Lower lobe of right lung (tissue), 2 donors: ENCODE measurements around the gene TEP1. TPM values are rescaled to one million over a fixed set of nuclear protein-coding genes. Genes with fewer than 3 reads are reported as not detected.
A peak's percentile ranks its signal among the peaks of the same experiment; 100 is the strongest.

Source experiments
- ATAC-seq, 2 donors: fragments of 200-7000 bp; cut with Tn5 transposase; one replicate each; pipeline ENCODE4 v1.9.1; 2020 to 2022; ENCODE audit warnings: mild to moderate bottlenecking in 2 of 2, moderate library complexity in 2 of 2
- DNase-seq: peaks from one replicate; pipeline ENCODE4 v3.0.0-alpha.2; 2020
- H3K27ac ChIP-seq: fragments of 200-600 bp; one replicate; pipeline ENCODE4 v1.8.0; 2022
- H3K27me3 ChIP-seq: fragments of 200-600 bp; one replicate; pipeline ENCODE4 v1.8.0; 2022; ENCODE audit warnings: low read depth
- H3K36me3 ChIP-seq: fragments of 200-600 bp; one replicate; pipeline ENCODE4 v1.8.0; 2022; ENCODE audit warnings: mild to moderate bottlenecking
- H3K4me1 ChIP-seq: fragments of 200-600 bp; one replicate; pipeline ENCODE4 v1.8.0; 2022
- H3K4me3 ChIP-seq: fragments of 200-600 bp; one replicate; pipeline ENCODE4 v1.8.0; 2022; ENCODE audit warnings: mild to moderate bottlenecking
- H3K9me3 ChIP-seq: fragments of 200-600 bp; one replicate; pipeline ENCODE4 v1.8.0; 2022
- intact Hi-C: fragments of 100-400 bp; cut with DNase I; formaldehyde crosslinking; loops from one replicate; pipeline ENCODE4 v1.11.0; 2022
- total RNA-seq: library from RNA; stranded (reverse); fragmentation: NEBNext Ultra II Directional; extraction: Animal tissue kit (Norgen Biotek cat#: 25700); gene quantifications from one replicate; pipeline ENCODE4 v1.2.1, GENCODE V29; 2021
- TF ChIP-seq, protein P1 (sequence below): fragments of 200-600 bp; IDR thresholded peaks from one replicate; pipeline ENCODE4 v1.8.0; 2022; ENCODE audit warnings: antibody characterized with exemption, mild to moderate bottlenecking
- donor health status: DM: no; HTN: yes; CAD: no; lungs with severe emphysema.

TEP1 gene
- total RNA-seq, 1 donor from 2014 or later: 53.6 TPM

DNA sequence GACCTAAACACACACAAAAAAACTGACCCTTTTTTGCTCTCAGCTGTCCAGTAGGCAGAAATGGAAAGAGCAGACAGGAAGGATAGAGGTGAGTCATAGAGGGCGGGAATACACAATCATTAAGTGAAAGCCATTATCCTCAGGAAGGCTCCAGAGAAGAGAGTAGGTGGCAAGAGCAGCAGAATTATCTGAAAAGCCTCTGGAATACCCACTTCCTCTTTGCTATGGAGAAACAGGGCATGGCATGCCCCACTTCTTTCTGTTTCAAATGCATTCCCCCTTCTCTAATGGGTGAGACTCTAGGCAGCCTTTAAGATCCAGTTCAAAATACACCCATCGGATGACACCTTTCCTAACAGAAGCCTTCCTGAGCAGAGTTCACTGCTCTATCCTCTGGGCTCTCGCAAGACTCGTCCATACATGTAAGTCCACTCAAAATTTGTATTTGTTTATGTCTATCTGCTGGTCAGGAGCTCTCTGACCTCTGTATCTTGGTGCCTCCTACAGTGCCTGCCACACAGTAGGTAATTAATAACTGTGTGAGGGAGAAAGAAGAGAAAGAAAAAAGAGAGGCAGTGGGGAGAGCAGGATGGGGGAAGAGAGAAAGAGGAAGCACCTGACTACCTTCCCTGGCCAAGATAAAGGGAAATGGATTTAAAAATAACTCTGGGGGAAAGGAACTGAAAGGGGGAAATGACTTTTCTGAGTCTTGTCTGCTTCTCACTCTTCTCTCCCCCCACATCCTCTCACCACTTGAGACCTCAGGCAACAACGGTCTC lies 14.1 kb upstream of the TEP1 start:
- peak overlapping the region; percentile 33 for H3K27ac ChIP-seq
- intact Hi-C loops: no loop called here
- TF ChIP-seq, protein P1, sequence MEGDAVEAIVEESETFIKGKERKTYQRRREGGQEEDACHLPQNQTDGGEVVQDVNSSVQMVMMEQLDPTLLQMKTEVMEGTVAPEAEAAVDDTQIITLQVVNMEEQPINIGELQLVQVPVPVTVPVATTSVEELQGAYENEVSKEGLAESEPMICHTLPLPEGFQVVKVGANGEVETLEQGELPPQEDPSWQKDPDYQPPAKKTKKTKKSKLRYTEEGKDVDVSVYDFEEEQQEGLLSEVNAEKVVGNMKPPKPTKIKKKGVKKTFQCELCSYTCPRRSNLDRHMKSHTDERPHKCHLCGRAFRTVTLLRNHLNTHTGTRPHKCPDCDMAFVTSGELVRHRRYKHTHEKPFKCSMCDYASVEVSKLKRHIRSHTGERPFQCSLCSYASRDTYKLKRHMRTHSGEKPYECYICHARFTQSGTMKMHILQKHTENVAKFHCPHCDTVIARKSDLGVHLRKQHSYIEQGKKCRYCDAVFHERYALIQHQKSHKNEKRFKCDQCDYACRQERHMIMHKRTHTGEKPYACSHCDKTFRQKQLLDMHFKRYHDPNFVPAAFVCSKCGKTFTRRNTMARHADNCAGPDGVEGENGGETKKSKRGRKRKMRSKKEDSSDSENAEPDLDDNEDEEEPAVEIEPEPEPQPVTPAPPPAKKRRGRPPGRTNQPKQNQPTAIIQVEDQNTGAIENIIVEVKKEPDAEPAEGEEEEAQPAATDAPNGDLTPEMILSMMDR: no peak

DNA sequence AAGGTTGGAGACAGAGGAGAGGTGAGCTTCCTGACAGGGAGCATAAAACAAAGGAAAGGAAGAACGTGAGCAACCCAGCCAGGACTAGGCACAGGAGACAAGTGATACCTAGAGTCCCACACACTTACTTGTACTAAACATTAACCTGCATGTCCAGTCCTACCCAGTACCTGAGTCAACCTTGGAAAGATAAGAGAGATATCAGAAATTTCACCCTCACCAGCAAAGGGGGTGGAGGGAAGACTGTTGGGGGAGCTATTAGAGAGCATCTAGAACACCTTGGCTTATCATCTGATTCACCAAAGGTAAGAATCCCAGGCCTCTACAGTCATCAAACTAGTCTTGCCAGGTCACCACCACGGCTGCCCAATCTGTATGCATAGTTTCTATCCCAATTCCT lies 11.6 kb upstream of the TEP1 start:
- DNase-seq (no peak), ATAC-seq (no peak)
- Histone ChIP-seq H3K9me3 (no peaks in the 10 kb centered on the region), H3K27ac (no peak overlapping the region), H3K4me1 (peaks cover 10% of the 10 kb centered on the region), H3K27me3 (no peaks in the 10 kb centered on the region), H3K36me3 (no peaks in the 10 kb centered on the region), H3K4me3 (no peak overlapping the region)
- intact Hi-C loops: no loop called here
- TF ChIP-seq, protein P1: no peak

More for the DNA sequence above, 14.1 kb upstream of the TEP1 start:
- H3K4me3 ChIP-seq: no peak overlapping the region
- H3K36me3 ChIP-seq: no peaks in the 10 kb centered on the region
- H3K4me1 ChIP-seq: peaks cover 10% of the 10 kb centered on the region
- DNase-seq: no peak
- H3K27me3 ChIP-seq: no peaks in the 10 kb centered on the region
- peak; percentile 52 to 70 for ATAC-seq
- H3K9me3 ChIP-seq: no peaks in the 10 kb centered on the region

DNA sequence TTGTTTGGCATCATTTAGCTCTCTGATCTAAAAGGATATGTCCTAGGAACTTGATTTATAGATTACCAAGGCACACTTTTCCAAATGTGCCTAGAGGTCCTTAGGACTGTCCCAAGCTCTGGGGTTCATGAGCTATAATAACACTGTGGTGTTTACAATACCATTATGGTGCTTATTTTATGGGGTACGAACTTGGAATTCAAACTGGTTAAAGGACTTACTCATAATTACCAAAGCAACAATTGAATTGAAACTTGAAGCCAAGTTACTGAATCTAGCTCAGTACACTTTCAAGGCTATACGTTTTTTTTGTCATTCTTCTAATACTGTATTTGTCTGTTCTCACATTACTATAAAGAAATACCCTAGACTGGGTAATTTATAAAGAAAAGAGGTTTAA lies 9.6 kb upstream of the TEP1 start:
- H3K27me3 ChIP-seq: no peaks in the 10 kb centered on the region
- DNase-seq: no peak
- ATAC-seq: no peak
- TF ChIP-seq, protein P1: no peak
- no peak overlapping the region for H3K4me3 ChIP-seq
- no peaks in the 10 kb centered on the region for H3K4me1 ChIP-seq
- no peak overlapping the region for H3K27ac ChIP-seq
- H3K36me3 ChIP-seq: no peaks in the 10 kb centered on the region
- intact Hi-C loops: no loop called here
- no peaks in the 10 kb centered on the region for H3K9me3 ChIP-seq

DNA sequence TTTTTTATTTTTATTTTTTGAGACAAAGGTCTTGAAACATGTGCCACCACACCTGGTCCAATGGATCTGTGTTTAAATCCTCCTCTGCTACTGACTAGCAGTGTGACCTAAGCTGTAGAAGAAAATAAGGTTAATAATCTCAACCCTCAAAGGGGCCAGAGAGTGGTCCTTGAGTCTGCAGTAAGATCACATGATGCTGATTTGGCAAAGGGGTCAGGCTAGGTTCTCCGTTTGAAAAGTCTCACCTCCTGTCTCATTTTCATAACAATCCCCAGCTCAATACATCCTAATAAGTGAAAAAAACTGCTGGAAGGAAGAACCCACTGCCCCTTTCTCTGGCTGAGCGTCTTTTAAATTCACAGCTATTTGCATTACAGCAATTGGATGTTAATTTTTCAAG lies 8.0 kb upstream of the TEP1 start:
- no peak for DNase-seq
- ATAC-seq: no peak

DNA sequence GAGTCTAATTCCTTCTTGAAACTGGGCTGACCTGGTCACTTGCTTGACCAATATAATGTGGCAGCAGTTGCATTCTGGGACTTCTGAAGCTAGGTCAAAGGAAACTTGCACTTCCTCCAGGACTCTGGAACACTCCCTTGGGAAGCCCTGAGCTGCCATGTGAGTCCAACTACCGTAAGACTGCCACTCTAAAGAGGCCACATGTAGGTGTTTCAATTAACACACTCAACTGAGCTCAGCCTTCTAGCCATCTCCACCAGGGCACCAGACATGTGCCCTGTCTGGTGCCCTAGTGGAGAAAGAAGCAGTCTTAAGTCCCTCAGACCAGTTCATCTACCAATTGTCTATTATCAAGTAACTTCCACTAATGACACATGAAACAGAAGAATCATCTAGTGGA lies 6.1 kb upstream of the TEP1 start:
- H3K27me3 ChIP-seq: no peaks in the 10 kb centered on the region
- H3K4me3 ChIP-seq: no peak overlapping the region
- DNase-seq (no peak), ATAC-seq (no peak)
- peaks cover 10% of the 10 kb centered on the region for H3K4me1 ChIP-seq
- intact Hi-C loops: no loop called here
- H3K9me3 ChIP-seq: no peaks in the 10 kb centered on the region
- no peak overlapping the region for H3K27ac ChIP-seq
- H3K36me3 ChIP-seq: no peaks in the 10 kb centered on the region
- TF ChIP-seq, protein P1: no peak

More for the DNA sequence above, 8.0 kb upstream of the TEP1 start:
- TF ChIP-seq, protein P1: no peak
- Histone ChIP-seq H3K4me1 (no peaks in the 10 kb centered on the region), H3K27me3 (no peaks in the 10 kb centered on the region), H3K9me3 (no peaks in the 10 kb centered on the region), H3K27ac (no peak overlapping the region), H3K36me3 (no peaks in the 10 kb centered on the region), H3K4me3 (no peak overlapping the region)
- intact Hi-C loops: no loop called here
